ENCODE data around the gene LPIN1. TPM values are rescaled to one million over a fixed set of nuclear protein-coding genes. Genes with fewer than 3 reads are reported as not detected.
"Not testable (repeated sequence)": the region's sequence is repeated elsewhere in the genome, so short reads cannot be mapped to it uniquely, and the experiment has no call there.

LPIN1 gene
- polyA plus RNA-seq, 1 donor: 30.8 TPM

DNA sequence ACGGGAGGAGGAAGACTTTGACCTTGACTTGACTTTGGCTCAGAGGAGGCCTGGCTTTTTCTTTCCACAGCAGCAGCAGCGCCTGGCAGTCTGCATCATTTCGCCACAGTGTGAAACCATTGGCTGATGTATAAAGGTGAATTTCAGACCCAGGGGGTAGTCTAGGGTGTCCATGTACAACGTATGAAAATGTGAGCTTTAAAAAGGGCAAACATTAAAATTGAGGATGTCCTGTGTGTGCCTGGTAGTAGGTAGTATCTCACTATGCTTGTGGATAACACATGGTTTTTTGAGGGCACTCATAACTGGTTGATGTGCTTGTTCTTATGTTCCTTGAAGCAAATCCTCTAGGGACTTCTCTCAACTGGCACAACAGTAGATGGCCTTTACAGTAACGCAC, 86.1 kb downstream of the LPIN1 start:
- no peak for DNase-seq

DNA sequence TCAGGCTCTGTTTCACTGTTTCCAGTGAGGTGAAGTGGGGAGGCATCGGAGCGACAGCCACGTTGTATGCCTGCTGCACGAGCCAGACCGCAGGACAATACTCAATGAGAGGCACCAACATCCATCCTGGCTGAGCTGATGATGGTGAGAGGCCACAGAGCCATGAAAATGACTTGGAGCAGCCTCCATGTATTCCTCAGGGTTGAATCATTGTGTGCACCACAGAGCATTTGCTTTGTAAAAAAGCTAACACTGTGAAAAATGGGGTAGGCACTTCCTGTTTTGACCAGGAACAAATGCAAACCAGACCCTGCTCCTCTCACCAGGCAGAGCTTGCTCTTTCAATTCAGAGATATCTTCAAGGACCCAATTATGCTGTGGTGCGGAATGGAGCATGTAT, 87.2 kb downstream of the LPIN1 start:
- no peak for DNase-seq

DNA sequence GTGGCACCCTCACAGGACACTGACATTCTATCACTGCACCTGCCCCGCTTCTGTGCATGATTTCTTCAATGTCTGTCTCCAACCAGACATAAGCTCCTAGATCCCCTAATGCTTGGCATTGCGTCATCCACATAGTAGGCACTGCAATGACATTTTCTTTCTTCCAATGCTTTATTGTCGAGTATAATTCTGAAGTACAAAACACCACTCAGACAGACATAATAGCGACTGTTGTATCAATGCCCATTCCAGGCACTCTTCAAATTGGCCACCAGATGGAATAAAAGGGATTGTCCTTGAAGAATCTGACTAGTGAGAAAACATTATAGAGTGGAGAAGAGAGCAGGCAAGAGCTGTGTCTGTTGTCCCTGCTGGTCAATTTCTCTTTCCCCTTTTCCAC, 89.0 kb downstream of the LPIN1 start:
- DNase-seq: no peak

DNA sequence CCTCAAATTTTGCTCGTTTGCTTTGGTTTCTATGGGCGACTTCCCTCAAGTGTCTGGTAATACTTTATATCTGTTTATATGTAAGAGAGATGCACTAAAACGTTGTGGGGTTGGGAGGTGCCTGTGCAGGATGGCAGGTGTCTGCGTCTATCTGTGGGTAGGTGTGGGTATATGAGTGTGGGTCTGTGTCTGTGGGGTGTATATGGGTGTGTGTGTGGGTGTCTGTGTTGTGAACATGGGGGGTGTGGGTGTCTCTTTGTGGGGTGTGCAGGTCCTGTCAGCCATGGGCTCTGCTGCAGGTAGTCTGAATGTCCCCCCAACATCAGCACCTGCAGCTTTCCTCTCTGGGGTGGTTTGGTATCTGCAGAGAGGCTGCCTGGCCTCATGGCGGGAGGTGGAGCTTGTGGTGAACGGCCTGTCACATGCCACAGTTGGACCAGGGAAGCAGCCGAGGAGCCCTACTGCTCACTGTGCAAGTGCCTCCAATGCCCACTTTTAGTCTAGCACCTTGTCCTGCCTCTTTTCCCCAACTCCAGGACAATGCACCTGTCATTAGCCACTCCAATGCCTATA, 90.3 kb downstream of the LPIN1 start:
- no peak for DNase-seq

DNA sequence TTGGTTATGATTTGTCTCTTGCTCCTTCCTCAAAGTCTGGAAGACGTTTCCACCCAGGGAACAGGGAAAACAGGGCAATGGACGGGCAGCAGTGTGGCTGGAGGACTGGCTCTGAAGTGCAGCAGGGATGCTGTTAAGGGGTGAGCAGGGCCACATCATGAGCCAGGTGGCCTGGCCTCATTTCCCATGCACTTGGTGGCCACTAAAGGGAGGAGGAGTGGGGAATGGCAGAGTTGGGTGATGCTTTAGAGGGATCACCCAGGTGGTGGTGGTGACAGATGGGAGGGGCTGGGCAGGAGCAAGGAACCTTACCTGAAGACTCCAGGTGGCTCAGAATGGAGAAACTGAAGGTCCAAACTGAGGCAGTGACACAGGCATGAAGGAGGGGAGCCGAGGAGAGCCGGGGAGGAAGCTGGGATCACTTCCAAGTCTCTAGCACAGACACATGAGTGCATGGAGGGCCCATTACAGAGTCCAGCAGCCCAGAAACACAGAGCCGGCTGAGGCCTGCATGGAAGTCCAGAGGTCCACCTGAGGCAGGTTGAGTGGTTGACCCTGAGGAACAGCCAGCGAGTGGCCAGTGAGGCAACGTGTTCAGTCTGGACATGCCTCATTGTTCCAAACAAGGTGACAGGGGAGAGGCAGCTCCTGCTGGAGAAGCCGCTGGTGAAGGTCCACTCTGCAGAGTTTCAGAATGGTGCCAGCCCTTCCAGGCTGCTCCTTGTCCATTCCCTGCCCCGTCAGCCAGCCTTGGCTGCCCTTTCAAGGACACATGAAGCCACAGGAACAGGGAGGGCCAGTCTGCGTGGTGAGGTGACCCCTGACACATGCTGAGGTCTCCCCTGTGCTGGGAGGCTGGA, 91.7 kb downstream of the LPIN1 start:
- no peak for DNase-seq

DNA sequence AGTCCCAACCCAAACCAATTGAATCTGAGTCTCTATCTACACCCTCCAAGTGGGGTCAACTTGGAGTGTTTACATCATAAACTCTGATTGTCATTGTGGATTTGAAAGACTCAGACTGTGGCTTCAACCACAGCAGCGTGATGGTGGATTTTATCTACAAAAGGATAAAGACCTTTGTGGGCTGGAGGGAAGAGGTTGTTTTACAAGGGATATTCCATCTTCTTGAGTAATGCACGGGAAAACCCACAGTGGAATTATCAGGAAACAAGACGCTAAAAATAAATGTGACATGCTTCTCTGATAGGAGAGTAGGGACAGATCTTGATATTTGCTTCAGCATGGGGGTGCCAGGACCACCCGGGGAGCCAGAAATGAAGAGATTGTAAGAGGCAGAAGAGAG, 93.5 kb downstream of the LPIN1 start:
- no peak for DNase-seq

DNA sequence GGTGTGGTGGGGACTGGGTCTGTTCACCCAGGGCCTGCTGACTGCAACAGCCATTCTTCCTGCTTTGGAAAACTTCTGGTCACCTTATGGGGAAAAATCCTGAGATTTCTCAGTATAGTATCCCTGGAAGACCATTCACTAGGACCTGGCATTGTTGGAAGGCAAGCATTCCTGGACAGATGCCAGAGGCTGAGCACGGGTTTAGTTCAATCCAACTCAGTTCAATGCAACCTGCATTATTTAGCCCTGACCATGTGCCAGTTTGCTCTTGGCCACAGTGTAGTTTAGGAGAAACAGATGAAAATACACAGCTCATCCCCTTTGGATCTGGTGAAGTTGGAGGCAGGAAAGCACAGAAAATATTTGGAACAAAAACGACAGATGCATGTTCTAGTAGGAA, 95.9 kb downstream of the LPIN1 start:
- DNase-seq: no peak

DNA sequence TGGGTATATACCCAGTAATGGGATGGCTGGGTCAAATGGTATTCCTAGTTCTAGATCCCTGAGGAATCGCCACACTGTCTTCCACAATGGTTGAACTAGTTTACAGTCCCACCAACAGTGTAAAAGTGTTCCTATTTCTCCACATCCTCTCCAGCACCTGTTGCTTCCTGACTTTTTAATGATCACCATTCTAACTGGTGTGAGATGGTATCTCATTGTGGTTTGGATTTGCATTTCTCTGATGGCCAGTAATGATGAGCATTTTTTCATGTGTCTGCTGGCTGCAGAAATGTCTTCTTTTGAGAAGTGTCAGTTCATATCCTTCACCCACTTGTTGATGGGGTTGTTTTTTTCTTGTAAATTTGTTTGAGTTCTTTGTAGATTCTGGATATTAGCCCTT, 98.4 kb downstream of the LPIN1 start:
- not testable (repeated sequence) for DNase-seq

DNA sequence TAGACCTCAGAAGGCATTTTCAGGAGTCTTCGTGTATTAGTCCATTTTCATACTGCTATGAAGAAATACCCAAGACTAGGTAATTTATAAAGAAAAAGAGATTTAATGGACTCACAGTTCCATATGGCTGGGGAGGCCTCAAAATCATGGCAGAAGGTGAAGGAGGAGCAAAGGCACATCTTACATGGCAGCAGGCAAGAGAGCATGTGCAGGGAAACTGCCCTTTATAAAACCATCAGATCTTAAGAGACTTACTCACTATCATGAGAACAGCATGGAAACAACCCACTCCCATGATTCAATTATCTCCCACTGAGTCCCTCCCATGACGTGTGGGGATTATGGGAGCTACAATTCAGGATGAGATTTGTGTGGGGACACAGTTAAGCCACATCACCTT, 101.5 kb downstream of the LPIN1 start:
- DNase-seq: not testable (repeated sequence)

DNA sequence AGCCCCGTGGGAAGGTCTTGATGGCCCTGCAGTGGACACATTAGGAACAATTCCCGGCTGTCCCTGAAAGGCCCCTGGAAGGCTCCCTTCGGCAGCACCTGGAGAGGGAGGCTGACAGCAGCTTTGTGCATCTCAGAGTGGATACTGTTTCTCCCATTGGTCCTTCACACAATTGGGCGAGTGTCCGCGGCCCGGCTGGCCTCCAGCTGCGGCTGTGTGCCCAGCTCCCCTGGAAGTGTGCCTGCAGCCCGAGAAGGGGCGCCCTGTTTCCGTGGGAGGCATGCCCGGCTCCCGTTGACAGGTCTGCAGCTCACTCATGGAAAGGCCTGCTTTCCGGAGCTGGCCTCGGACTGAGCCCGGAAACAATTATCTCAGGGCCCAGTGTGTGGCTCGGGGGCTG, 103.7 kb downstream of the LPIN1 start:
- DNase-seq: no peak

DNA sequence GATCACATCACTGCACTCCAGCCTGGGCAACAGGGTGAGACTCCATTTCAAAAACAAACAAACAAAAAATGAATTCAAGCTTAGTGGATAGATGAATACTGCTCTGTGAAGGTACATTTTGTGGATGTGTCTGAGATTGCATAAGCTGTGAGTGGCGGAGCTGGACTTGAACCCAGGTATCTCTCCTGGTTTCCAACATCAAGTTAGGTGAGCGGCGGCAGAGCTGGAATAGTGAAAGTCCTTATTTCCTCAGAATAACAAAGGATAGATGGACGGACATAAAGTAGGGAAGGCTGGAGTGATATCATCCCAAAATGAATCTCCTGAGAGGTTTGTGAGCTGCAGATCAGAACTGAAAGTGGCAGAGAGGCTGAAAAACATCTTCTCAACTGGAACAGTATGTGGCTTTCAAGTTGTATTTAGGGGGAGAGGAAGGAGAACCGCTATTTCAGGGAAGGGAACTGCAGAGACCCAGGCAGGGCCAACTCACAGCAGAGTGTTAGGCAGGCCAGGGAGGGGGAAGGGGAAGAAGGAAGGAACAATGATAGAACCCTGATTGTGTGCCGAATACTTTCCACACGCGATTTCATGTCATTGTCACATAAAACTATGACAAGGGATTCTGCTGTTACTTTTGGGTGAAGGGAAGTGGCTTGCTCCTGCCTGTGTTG, 106.2 kb downstream of the LPIN1 start:
- DNase-seq: no peak

DNA sequence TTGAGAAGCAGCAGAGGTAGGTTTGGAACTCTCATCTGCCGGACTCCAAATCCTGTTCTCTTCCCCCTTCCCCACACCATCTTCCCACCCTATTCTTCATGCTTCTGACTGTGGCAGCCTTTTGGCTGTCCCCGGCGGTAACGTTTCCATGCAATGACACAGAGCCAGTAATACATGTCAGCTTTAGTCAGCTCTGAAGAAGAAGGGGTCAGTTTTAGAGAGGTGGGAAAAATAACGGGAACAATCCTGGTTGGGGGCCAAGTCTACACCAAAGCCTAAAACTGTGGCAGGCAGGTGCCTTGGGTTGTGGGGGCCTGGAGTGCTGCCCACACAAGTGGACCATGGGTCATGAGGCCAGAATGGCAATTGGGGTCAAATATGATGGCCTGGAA, 106.8 kb downstream of the LPIN1 start:
- DNase-seq: no peak

DNA sequence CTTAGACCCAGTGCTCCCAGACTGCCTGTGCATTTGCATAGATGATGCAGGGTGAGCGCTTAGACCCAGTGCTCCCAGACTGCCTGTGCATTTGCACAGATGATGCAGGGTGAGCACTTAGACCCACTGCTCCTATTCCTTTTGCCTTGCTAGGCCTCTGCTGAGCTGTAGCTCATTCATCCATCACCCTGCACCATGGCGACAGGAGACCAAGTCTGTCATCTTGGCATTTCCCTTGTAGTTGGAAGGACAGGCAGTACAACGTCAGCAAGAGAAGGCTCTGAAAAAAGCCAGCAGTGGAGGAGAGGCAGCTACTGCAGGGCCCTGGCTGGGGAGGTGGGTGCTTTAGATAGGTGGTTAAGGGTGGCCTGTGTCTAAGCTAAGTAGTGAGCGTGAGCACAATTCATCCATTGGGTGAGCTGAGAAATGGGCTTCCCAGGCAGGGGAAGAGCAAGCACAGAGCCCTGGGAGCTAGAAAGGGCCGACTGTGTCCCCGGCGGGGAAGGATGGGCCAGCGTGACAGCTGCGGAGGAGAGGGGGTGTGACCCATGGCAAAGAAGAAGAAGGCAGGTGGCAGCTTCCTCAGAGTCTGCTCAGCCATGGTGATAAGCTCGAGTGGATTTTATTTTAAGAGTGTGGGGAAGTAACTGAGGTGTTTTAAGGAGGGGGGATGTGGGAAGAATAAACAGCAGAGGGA, 108.8 kb downstream of the LPIN1 start:
- no peak for DNase-seq

DNA sequence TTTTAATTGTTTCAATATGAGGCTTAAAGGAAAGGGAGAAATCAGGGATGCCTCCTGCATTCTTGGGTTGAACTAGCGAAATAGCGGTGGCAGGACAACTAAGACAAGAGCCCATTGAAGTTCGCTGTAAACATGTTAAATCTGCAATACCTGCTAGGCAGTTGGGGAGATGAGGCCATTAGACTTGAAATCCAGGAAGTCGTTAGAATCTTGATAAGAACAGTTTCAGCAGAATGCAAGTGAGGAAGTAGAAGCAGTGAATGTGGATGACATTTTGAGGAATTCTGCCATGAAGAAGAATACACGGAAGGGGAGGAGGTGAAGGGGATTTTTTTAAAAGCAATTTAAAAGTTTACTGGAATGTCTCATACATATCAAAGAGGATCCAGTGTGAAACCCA, 109.7 kb downstream of the LPIN1 start:
- DNase-seq: no peak

DNA sequence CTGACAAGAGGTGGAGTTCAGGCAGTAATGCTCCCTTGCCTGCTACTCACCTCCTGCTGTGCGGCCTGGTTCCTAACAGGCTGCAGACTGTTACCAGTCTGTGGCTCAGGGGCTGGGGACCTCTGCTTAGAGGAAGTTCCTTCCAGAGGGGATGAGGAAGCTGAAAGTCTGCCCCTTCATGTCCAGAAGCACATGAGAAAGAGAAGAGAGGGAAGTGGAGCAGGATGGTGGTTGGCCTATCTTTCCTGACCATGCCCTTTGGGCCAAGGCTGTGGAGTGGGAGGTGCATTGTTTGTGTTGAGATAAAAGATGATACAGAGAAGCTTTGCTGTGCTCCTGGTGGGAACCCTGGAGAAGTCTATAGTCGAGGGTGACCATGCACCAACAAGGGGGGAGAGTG, 112.5 kb downstream of the LPIN1 start:
- no peak for DNase-seq

DNA sequence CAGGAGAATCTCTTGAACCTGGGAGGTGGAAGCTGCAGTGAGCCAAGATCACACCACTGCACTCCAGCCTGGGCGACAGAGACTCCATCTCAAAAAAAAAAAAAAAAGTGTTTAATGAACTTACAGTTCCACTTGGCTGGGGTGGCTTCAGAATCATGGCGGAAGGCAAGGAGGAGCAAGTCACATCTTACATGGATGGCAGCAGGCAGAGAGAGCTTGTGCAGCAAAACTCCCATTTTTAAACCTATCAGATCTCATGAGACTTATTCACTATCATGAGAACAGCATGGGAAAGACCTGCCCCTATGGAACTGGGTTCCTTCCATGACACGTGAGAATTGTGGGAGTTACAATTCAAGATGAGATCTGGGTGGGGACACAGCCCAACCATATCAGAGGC, 113.5 kb downstream of the LPIN1 start:
- not testable (repeated sequence) for DNase-seq

DNA sequence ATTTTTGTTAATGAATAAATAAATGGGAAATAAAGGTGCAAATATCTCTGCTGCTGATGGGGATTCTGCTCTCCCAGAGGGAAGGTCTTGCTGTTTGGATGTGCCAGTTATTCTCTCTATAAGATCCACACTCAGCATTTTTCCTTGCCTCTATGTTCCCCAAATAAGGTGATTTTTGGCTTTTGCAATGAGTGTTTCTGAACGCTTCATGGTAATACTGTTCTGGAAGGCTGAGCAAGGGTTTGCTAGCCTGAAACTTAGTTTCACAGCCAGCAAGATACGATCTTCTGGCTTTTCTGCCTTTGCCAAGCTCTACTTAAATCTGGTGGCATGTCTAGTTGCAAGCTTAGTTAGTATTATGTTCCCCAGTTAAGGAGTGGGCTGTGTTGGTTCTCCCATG, 114.6 kb downstream of the LPIN1 start:
- no peak for DNase-seq

DNA sequence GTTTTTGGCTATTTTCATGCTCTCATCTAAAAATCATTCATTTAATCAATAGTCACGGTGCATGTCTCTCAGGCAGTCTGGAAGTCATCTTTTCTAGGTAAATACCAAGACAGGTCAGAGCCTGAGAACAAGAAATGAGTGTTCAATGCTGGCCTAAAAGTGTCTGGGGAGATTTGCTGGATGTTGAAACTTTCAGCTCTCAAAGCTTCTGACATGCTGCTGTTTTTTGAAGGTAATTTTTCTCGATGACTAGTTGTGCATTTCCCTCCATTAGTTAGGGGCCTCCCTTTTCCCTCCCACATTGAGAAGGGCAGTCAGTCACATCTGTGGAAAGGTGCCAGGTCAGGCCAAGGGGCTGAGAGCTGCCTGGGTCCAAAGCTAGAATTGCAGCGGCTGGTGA, 115.6 kb downstream of the LPIN1 start:
- no peak for DNase-seq

DNA sequence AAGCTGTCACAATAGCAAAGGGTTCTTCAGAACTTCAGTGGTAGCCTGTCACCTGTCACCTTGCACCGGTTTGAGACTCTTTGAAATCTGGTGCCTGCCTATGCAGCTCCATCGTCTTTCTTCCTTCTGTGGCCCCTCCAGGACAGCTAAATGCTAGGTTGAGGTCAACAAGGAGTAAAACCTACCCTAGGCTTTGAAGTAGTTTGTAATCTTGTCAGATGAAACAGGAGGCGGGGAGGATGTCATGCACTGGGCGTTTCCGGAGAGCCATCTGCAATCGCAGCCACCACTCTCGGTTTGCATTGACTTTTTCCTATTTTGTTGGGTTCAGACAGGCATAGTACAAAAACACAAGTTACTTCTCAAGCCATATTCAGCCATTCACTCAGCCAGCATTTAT, 116.7 kb downstream of the LPIN1 start:
- DNase-seq: no peak

DNA sequence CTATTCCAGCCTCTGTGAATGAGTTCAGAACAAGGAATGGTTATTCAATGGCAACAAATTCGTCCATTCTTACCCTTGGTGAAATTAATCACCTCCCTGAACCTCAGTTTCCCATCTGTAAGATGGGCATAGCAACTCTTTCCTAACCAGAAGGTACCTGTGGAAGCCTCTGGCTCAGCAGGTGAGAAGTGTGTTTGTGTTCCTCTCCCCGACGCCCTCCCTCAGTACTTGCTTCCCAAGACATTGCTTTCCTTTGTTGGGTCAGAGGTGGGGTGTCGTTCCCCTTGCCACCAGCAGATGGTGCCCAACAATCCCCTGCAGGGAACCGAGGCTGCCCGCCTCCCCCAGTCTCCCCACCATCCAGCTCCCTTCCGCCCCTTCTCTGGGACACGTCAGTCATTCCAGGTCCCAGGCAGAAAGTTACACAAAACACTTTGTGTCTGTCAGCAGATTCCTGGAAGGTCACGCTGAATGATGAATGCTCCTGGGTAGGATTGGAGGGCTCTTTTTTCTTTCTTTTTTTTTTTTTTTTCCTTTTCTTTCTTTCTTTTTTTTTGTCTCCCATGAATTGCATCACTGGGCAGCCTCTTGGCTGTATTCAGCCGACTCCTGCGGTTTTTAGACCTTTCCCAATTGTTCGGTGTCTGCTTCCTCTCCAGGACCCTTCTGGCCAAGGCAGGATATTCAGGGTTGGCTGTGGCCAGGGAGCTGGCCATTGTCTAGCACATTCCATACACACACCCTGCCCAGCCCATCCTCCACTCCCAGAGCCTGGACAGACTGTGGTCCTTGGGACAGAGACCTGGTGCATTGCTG, 117.3 kb downstream of the LPIN1 start:
- peak; percentile 85 for DNase-seq

DNA sequence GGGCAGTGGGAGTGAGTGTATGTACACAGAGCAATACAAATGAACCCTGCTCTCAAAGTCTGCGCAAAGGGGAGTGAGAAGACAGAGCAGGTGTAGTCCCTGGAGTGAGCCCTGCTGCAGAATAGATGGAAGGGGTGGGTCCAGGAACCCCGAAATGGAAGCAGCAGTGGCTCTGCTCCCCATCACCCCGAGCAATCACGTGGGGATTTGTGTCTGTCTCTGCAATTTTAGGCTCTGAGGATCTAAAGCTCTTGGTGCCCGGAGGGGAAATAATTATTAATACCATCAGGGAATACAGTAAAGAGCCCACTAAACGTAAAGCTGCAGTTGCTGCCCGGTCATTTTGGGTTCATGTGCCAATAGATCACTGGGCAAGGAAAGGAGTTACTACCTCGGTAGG, 118.3 kb downstream of the LPIN1 start:
- no peak for DNase-seq

DNA sequence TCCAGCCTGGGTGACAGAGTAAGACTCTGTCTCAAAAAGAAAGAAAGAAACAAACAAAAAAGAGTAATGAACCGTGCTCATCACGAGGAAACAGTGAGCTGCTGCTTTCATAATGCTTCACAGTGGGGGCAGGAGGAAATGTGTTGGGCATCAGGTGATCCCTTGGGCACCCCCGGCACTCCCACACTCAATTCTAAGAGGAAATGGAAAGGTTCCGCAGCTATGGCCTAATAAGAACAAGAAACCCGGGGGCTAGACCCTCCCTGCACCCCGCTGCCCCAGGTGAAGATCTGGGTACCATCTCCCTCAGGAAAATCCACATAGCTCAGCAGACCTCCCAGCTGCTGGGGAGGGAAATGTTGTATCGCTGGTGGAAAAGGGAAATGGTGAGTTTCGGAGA, 118.9 kb downstream of the LPIN1 start:
- DNase-seq: no peak

All from left kidney (tissue), 2 donors.